Suprapubic skin (tissue), 4 donors: ENCODE results near the gene TOLLIP. TPM values are rescaled to one million over a fixed set of nuclear protein-coding genes. Genes with fewer than 3 reads are reported as not detected.

Source experiments
- DNase-seq, 2 donors: peaks; one replicate each; pipeline ENCODE4 v3.0.0-alpha.2; 2019; ENCODE audit warnings: low spot score in 2 of 2
- H3K27ac ChIP-seq: fragments of 200-600 bp; sonication (generic); one replicate; pipeline ENCODE4 v1.5.1; 2019
- H3K27me3 ChIP-seq: fragments of 200-600 bp; sonication (generic); one replicate; pipeline ENCODE4 v1.5.1; 2019
- H3K36me3 ChIP-seq: fragments of 200-600 bp; sonication (generic); one replicate; pipeline ENCODE4 v1.5.1; 2019
- H3K4me1 ChIP-seq: fragments of 200-600 bp; sonication (generic); one replicate; pipeline ENCODE4 v1.5.1; 2019
- H3K4me3 ChIP-seq: fragments of 200-600 bp; sonication (generic); one replicate; pipeline ENCODE4 v1.5.1; 2019; ENCODE audit warnings: mild to moderate bottlenecking
- H3K9me3 ChIP-seq: fragments of 200-600 bp; sonication (generic); one replicate; pipeline ENCODE4 v1.5.1; 2019
- EP300 ChIP-seq: sonication (generic); formaldehyde crosslinking; IDR thresholded peaks from one replicate; pipeline ENCODE4 v1.6.1; 2017; ENCODE audit warnings: antibody characterized with exemption
- POLR2A ChIP-seq, 2 donors: fragments of 450-650 bp; IDR thresholded peaks; one replicate each; pipeline ENCODE4 v1.6.1; 2017; ENCODE audit warnings: antibody characterized with exemption in 2 of 2, mild to moderate bottlenecking in 2 of 2, moderate library complexity in 2 of 2
- POLR2AphosphoS5 ChIP-seq, 3 donors: sonication (generic); formaldehyde crosslinking; IDR thresholded peaks; one replicate each; pipeline ENCODE4 v1.6.1; 2017; ENCODE audit warnings: antibody characterized with exemption in 3 of 3
- WGBS: methylation state at CpG from one replicate; pipeline ENCODE4 v1.1.5; 2018; 5-methylcytosine and 5-hydroxymethylcytosine counted together
- total RNA-seq, 4 donors: library from RNA; depleted of rRNA; stranded (reverse); fragments of >200 nt; gene quantifications; one replicate each; pipeline ENCODE4 v1.1.0, GENCODE V29; 2016
- TF ChIP-seq, protein P1 (sequence below), 2 donors: fragments of 200-600 bp in 1 of 2; fragments of 450-650 bp in 1 of 2; sonication (generic) in 1 of 2; IDR thresholded peaks; one replicate each; pipeline ENCODE4 v1.5.1; 2016 to 2019; ENCODE audit warnings: antibody characterized with exemption in 2 of 2, mild to moderate bottlenecking in 1 of 2, moderate library complexity in 1 of 2

TOLLIP gene
- total RNA-seq, 4 donors from 2014 or later = 96.6 to 105 (median 100) TPM

DNA sequence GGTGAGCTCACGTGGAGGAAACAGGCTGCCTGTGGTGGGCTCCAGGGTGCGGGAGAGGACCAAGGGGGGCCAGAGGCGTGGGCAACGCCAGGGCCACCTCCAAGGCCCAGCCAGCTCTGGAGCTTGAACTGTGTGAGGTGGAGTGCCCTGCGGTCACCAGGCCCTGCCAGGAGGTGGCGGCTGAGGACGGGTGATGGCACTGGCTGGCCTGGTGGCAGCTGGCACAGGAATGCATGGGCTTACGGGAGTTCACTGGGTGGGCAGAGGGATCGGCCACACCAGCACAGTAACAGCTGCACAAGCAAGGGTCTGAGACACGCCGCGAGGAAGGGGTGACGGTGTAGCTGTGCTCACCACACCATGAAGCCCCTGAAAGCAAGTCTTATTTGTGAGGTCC lies 15.8 kb downstream of the TOLLIP start:
- no peak overlapping the region for H3K4me3 ChIP-seq
- no peaks in the 10 kb centered on the region for H3K9me3 ChIP-seq
- H3K27ac ChIP-seq = no peak overlapping the region
- H3K4me1 ChIP-seq = peaks cover 28% of the 10 kb centered on the region
- H3K36me3 ChIP-seq = peaks cover 75% of the 10 kb centered on the region
- no peaks in the 10 kb centered on the region for H3K27me3 ChIP-seq
- DNase-seq = peak in 1 of 2 donors; percentile 55
- 79% methylated on average over 7 of the region's 13 CpGs for WGBS
- TF ChIP-seq EP300 (no peak), POLR2A (IDR thresholded peaks at IDR 0.05) (no peak), POLR2AphosphoS5 (IDR thresholded peaks at IDR 0.05) (no peak)
- TF ChIP-seq, protein P1, sequence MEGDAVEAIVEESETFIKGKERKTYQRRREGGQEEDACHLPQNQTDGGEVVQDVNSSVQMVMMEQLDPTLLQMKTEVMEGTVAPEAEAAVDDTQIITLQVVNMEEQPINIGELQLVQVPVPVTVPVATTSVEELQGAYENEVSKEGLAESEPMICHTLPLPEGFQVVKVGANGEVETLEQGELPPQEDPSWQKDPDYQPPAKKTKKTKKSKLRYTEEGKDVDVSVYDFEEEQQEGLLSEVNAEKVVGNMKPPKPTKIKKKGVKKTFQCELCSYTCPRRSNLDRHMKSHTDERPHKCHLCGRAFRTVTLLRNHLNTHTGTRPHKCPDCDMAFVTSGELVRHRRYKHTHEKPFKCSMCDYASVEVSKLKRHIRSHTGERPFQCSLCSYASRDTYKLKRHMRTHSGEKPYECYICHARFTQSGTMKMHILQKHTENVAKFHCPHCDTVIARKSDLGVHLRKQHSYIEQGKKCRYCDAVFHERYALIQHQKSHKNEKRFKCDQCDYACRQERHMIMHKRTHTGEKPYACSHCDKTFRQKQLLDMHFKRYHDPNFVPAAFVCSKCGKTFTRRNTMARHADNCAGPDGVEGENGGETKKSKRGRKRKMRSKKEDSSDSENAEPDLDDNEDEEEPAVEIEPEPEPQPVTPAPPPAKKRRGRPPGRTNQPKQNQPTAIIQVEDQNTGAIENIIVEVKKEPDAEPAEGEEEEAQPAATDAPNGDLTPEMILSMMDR (IDR thresholded peaks at IDR 0.05) = peak in 1 of 2 donors; percentile 17

- WGBS = 86% methylated on average over 42 of the region's 43 CpGs
- no peak for TF ChIP-seq POLR2AphosphoS5 (IDR thresholded peaks at IDR 0.05)
- TF ChIP-seq, protein P1 (IDR thresholded peaks at IDR 0.05) = no peak
- no peak for TF ChIP-seq EP300
- TF ChIP-seq POLR2A (IDR thresholded peaks at IDR 0.05) = no peak
- Histone ChIP-seq H3K4me3 (no peak overlapping the region), H3K36me3 (peaks cover 79% of the 10 kb centered on the region), H3K27me3 (no peaks in the 10 kb centered on the region), H3K9me3 (no peaks in the 10 kb centered on the region), H3K27ac (no peak overlapping the region), H3K4me1 (peaks cover 21% of the 10 kb centered on the region)
- DNase-seq = peak; percentile 58 to 77
Observed at GRCh38 chr11:1292644-1293618, 16.5 kb downstream of the TOLLIP start.

- Histone ChIP-seq H3K4me3 (no peak overlapping the region), H3K9me3 (no peaks in the 10 kb centered on the region), H3K4me1 (peaks cover 17% of the 10 kb centered on the region), H3K27ac (no peak overlapping the region), H3K36me3 (peaks cover 74% of the 10 kb centered on the region), H3K27me3 (no peaks in the 10 kb centered on the region)
- TF ChIP-seq POLR2AphosphoS5 (IDR thresholded peaks at IDR 0.05) = no peak
- TF ChIP-seq POLR2A (IDR thresholded peaks at IDR 0.05) = no peak
- no peak for TF ChIP-seq EP300
- TF ChIP-seq, protein P1 (IDR thresholded peaks at IDR 0.05) = no peak
- WGBS = 44% methylated on average over 10 of the region's 10 CpGs
- DNase-seq = peak; percentile 18 to 59
Observed at GRCh38 chr11:1292018-1292643, 17.3 kb downstream of the TOLLIP start.

- TF ChIP-seq, protein P1 (IDR thresholded peaks at IDR 0.05) = no peak
- TF ChIP-seq POLR2A (IDR thresholded peaks at IDR 0.05) = no peak
- TF ChIP-seq POLR2AphosphoS5 (IDR thresholded peaks at IDR 0.05) = no peak
- TF ChIP-seq EP300 = no peak
- Histone ChIP-seq H3K4me1 (peaks cover 17% of the 10 kb centered on the region), H3K36me3 (peaks cover 78% of the 10 kb centered on the region), H3K27me3 (no peaks in the 10 kb centered on the region), H3K9me3 (no peaks in the 10 kb centered on the region), H3K4me3 (no peak overlapping the region), H3K27ac (no peak overlapping the region)
- WGBS = 89% methylated on average over 43 of the region's 46 CpGs
- DNase-seq = peak; percentile 51 to 65
Observed at GRCh38 chr11:1291295-1292017, 18.0 kb downstream of the TOLLIP start.
